ENCODE measurements around the gene MSMB. TPM values are rescaled to one million over a fixed set of nuclear protein-coding genes. Genes with fewer than 3 reads are reported as not detected.
A peak's percentile ranks its signal among the peaks of the same experiment; 100 is the strongest.

The MSMB gene
- total and polyA plus RNA-seq, 2 of the 8 experiments (the other 6 are each of a cell fraction or from before 2014, with no cell fraction given): not detected

GRCh38 chr10:46028584-46029460, 17.2 kb downstream of the MSMB start (continued):
- TF ChIP-seq NRF1 (IDR thresholded peaks at IDR 0.05; ENCODE audit: low read depth, low read length): no peak
- no peak for TF ChIP-seq RBBP5 (IDR thresholded peaks at IDR 0.05; ENCODE audit: borderline replicate concordance, low read depth, low read length)
- peak in 2 of 3 experiments; percentile 55 to 56; a peak in 3 of 4 replicates for TF ChIP-seq CTCF (IDR thresholded peaks at IDR 0.05; ENCODE audit: control extremely low read depth in 1 of 3, insufficient read depth in 1 of 3, low read depth in 1 of 3, low read length in 3 of 3)
- no peak for TF ChIP-seq ATF3 (IDR thresholded peaks at IDR 0.05; ENCODE audit: insufficient read depth, low read depth, low read length)
- no peak for TF ChIP-seq RFX5 (IDR thresholded peaks at IDR 0.05; ENCODE audit: borderline replicate concordance, low read depth, low read length)
- TF ChIP-seq PHF8 (conservative IDR thresholded peaks at IDR 0.05; ENCODE audit: low read depth, low read length): no peak
- TF ChIP-seq CEBPB (IDR thresholded peaks at IDR 0.05; ENCODE audit: low read depth, low read length): no peak
- TF ChIP-seq ZNF274 (IDR thresholded peaks at IDR 0.05; ENCODE audit: borderline replicate concordance, extremely low read depth, low read length): no peak
- no peak for TF ChIP-seq YY1 (IDR thresholded peaks at IDR 0.05; ENCODE audit: low read depth, low read length)
- TF ChIP-seq ASH2L (IDR thresholded peaks at IDR 0.05; ENCODE audit: low read length): no peak
- no peak for TF ChIP-seq CTBP2 (IDR thresholded peaks at IDR 0.05; ENCODE audit: borderline replicate concordance, insufficient read depth, insufficient read length, low read length)
- no peak for TF ChIP-seq JUND (IDR thresholded peaks at IDR 0.05; ENCODE audit: low read length)
- no peak for TF ChIP-seq TBP (IDR thresholded peaks at IDR 0.05; ENCODE audit: low read depth, low read length)
- TF ChIP-seq TAF7 (optimal IDR thresholded peaks at IDR 0.05; ENCODE audit: borderline replicate concordance, low read depth, low read length): no peak
- TF ChIP-seq SP1 (IDR thresholded peaks at IDR 0.05; ENCODE audit: low read depth, low read length): no peak
- no peak for TF ChIP-seq KDM5A (IDR thresholded peaks at IDR 0.05; ENCODE audit: low read length)

All from H1 (cell line).